UCSD-AML1 (cell line): ENCODE measurements around the gene AASDH.
"Not testable (repeated sequence)": the region's sequence is repeated elsewhere in the genome, so short reads cannot be mapped to it uniquely, and the experiment has no call there.

Experiments
- DNase-seq: peaks from one replicate; lab custom pipeline; 2025; ENCODE audit not compliant: unreplicated experiment; lab: John Stamatoyannopoulos, UW

Gene AASDH

GRCh38 chr4:56405016-56405415 lies 17.7 kb upstream of the AASDH start:
- DNase-seq: no peak

DNA sequence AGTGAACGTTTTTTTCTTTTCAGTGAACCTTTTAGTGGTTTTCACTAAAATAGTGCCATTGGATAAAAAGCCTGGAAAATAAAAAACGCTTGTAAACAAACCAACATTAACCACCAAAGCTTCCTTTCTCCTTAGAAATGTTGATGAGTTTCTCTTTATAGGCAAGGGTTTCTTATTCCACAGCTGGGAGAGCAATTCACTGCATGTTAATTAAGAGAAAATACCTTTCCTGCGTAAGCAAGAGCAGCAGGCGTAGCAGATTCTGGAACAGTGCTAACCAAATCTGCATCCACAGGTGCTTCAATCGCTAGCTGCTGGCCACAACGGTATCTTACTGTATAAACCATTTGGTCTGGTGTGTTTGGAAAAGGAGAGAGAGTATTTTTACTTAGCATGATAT lies 13.3 kb upstream of the AASDH start:
- no peak for DNase-seq

DNA sequence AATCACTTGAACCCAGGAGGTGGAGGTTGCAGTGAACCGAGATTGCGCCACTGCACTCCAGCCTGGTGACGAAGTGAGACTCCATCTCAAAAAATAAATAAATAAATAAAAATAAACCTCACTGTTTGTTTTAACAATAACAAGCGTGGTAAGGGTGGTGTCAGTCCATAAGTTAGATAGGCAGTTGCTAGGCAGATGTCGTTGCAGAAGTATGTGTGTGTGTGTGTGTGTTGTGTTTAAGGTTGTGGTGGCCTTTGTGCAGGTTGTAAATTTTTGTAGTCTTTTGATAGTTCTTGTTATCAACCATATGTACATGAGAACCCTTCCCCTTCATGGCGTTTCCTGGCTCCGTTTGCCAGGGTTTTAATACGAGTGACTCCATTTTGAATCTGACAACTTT lies 4.0 kb upstream of the AASDH start:
- no peak for DNase-seq

- no peak for DNase-seq
Observed at GRCh38 chr4:56389558-56389957, 2.3 kb upstream of the AASDH start.

GRCh38 chr4:56388306-56388705 lies 1.0 kb upstream of the AASDH start:
- no peak for DNase-seq

- no peak for DNase-seq
Observed at GRCh38 chr4:56386091-56386490, 1.2 kb downstream of the AASDH start.

GRCh38 chr4:56375458-56375857 lies 11.8 kb downstream of the AASDH start:
- DNase-seq: no peak

DNA sequence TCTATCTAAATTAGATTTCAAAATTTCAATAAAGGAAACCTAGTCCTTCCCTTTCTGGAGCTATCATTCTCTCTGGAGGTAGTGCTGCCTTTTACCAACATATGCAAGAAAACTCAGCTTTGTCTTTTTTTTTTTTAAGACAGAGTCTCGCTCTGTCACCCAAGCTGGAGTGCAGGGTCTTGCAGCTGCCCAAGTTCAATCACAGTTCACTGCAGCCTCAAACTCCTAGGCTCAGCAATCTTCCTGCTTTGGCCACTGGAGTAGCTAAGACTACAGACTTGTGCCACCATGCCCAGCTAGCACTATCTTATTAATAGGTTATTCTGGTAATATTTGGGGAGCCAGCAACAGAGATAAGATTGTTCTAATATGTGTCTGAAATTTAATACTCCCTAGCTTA lies 12.3 kb downstream of the AASDH start:
- DNase-seq: no peak

GRCh38 chr4:56372774-56373173 lies 14.5 kb downstream of the AASDH start:
- no peak for DNase-seq

DNA sequence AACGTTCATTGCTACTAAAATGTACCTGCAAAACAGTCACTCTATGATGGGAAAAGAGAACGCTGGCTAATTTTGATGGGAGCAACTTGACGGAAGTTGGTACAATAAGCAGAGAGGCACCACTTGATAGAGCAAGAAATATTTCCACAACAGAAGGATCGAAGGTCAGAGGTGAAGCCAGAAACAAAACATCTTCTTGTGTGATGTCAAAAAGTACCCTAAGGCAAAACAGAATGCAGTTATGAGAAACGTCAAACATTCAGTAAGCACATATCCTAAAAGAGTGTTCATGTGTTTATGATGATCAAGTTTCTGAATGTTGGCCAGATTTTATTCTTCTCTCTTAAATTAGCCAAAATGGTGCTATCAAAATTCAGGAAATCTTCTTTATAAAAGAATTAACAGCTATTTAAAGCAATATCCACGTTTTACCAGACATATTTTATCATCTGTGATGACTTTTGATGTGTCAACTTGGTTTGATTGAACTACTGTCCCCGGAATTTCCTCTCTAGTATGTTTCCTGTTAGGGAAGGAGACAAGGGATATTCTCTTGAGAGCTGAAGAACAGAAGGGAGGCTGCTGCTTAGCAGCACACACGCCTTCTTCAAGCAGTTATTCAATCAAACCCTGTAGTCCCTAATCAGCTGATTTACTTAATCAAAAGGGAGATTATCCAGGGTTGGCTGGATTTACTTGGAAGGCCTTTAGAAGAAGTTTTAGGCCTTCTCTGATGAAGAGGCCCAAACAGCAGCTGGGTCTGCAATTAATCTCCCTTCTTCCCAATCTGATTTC lies 15.7 kb downstream of the AASDH start:
- no peak for DNase-seq

DNA sequence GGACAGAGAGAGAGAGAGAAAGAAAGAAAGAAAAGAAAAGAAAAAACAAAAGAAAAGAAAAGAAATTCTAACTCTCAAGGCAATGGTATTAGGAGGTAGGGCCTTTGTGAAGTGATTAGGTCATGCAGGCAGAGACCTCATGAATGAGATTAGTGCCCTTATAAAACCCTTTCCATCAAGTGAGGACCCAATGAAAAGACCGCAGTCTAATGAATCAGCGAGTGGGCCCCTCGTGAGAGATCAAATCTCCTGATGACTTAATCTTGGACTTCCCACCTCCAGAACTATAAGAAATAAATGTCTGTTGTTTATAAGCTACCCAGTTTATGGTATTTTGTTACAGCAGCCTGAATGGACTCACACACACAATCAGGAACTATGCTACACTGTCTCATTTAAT lies 16.9 kb downstream of the AASDH start:
- DNase-seq: no peak

GRCh38 chr4:56362981-56363380 lies 24.3 kb downstream of the AASDH start:
- DNase-seq: not testable (repeated sequence)

DNA sequence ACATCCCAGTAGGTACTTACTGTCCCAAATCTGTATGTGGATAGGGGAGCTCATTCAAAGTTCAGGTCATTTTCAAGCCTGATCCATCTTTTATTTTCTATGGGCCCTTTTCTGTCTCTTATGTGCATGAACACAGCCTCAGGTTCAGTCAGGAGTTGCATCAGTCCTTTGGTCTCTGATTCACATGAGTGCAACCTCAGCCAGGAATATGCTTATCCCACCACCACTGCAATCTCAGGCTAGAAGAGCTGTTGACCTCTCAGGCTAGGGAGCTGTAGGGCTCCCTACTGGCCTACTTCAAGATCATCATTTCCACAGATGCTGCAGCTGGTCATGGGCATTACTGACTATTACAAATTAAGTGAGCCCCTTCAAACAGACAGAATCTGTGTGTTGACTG lies 27.2 kb downstream of the AASDH start:
- no peak for DNase-seq

DNA sequence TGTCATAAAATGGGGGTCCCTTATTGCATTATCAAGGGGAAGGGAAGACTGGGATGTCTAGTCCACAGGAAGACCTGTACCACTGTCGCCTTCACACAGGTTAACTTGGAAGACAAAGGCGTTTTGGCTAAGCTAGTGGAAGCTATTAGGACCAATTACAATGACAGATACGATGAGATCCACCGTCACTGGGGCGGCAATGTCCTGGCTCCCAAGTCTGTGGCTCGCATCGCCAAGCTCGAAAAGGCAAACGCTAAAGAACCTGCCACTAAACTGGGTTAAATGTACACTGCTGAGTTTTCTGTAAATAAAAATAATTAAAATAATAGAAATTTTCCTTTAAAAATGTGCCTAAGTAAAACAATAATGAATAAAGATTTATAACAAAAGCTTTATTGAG lies 30.6 kb downstream of the AASDH start:
- no peak for DNase-seq

DNA sequence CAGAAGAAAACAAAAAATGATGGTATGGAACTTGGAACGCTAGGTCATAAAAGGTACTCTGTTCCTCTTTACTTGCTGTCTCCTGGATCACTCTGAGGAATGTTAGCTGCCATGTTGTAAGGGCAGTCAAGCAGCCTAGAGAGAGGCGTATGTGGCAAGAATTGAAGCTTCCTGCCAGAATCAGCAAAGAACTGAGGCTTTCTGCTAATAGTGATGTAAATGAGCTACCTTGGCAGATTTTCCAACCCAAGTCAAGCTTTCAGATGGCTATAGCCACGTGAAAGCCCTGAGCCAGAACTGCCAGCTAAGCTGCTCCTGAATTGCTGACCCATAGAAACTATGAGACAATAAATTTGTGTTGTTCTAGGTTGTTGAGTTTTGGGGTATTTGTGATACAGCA lies 38.7 kb downstream of the AASDH start:
- no peak for DNase-seq

DNA sequence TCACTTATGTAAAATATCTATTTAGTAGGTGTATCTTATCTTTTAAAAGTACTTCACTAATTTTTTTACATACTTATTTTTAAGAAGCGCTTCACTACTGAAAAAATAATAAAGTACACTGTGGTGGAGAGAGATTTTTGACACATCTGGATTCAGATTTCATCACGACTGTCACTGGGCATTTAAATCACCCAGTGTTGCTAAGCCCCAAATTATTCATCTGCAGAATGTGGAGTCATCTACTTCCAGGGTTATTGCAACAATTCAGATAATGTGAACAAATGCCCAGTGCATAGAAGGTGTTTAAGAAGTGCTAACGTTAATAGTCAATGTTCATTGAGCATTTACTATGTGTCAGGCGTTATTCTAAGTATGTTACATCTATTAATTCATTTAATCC lies 41.8 kb downstream of the AASDH start:
- DNase-seq: no peak

DNA sequence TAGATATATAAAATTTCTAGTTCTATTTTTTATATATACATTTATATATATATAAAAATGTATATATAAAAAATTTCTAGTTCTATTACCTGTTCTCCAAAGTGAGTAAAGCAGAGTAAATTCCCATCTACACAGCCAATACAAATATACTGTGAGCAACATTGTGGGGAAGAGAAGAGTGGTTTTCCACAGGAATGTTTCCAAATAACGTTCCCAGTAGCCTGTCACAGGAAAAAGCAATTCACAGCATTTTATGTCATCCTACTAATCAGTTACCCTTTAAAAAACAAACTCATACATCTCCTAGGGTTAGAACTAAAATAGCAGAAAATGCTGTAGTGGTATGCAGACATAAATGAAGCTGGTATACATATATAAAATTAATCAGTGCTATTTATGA lies 44.5 kb downstream of the AASDH start:
- DNase-seq: no peak

DNA sequence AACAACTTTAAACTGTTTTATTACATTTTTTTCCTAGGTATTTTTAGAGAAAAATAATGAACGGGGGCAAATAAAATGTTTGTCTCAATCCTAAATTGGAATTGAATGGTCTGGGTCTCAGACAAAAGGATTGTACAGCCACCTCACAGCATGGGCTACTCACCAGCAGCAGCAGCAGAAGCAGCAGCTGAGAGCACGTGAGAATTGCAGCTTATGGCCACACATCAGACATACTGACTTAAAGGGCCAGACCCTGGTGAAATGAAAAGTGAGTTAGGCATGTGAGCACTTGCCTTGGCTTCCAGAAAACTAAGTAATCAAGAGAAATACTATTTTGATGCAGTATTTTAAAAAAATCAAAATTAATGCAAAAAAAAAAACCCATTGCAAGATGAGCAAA lies 56.6 kb downstream of the AASDH start:
- DNase-seq: no peak

- DNase-seq: no peak
Observed at GRCh38 chr4:56326363-56326762, 60.9 kb downstream of the AASDH start.

DNA sequence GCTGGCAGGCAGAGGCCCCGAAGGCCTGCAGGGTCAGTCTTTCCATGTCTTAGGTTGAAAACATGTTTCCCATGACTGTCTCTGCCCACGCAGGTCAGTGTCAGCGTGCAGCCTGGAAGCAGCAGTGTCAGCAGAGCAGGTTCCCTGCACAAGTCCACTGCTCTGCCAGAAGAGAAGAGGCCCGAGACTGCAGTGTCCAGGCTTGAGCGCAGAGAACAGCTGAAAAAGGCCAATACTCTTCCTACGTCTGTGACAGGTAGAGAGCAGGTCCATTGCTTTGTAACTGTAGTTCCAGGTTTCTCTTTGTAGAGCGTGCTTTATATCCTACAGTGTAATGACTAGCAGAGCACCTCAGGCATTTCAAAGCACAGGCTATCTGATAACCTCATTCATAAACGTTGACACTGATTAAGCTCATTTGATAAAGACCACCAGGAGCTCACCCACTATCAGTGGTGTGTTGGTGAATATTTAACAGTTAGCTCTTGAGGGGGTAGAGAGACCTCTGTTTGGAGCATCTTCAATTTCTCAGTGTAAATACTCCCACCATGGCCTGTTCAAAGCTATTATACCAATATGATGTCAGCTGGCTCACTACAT lies 63.2 kb downstream of the AASDH start:
- no peak for DNase-seq

GRCh38 chr4:56323327-56323726 lies 64.0 kb downstream of the AASDH start:
- DNase-seq: no peak

DNA sequence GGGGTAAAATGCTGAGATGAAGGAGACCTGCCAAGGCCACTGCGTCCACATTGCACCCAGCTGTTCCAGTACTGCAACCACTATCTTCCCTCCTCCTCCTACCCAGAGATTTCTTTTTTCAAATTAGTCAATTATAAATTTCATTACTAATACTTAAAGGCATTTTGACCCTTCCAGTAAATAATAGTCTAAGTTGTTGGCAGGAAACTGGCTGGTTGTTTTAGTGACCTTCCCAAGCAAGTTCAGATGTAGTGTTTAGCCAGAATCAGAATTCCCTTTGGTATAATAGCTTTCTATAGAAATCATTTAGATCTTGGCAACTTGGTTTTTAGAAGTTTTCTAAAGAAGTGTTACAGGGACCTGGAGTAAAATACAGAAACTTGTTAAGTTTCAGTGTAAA lies 66.0 kb downstream of the AASDH start:
- no peak for DNase-seq

- no peak for DNase-seq
Observed at GRCh38 chr4:56320293-56320692, 67.0 kb downstream of the AASDH start.
